MV-4-11 (cell line): ENCODE data around the gene SLC66A3.
"Not testable (repeated sequence)": the region's sequence is repeated elsewhere in the genome, so short reads cannot be mapped to it uniquely, and the experiment has no call there.

Experiments used
- DNase-seq: peaks from one replicate; lab custom pipeline; 2025; lab: John Stamatoyannopoulos, UW

The SLC66A3 gene

GRCh38 chr2:11163439-11164317 is 8.4 kb downstream of the SLC66A3 start:
- DNase-seq: no peak

- DNase-seq: not testable (repeated sequence)
These were observed 9.8 kb downstream of the SLC66A3 start for GRCh38 chr2:11165046-11165445.

- DNase-seq: no peak
These were observed 11.2 kb downstream of the SLC66A3 start for GRCh38 chr2:11166476-11166875.

GRCh38 chr2:11168488-11168887 is 13.2 kb downstream of the SLC66A3 start:
- peak; percentile 84 for DNase-seq

GRCh38 chr2:11169333-11169732 is 14.1 kb downstream of the SLC66A3 start:
- no peak for DNase-seq

- DNase-seq: no peak
These were observed 19.0 kb downstream of the SLC66A3 start for GRCh38 chr2:11174222-11174621.

- DNase-seq: peak; percentile 72
These were observed 20.1 kb downstream of the SLC66A3 start for GRCh38 chr2:11175293-11175795.

GRCh38 chr2:11177871-11178690 is 22.8 kb downstream of the SLC66A3 start:
- peak; percentile 37 for DNase-seq

GRCh38 chr2:11179196-11179595 is 23.9 kb downstream of the SLC66A3 start:
- no peak for DNase-seq

GRCh38 chr2:11179899-11180298 is 24.6 kb downstream of the SLC66A3 start:
- DNase-seq: no peak

- DNase-seq: no peak
These were observed 25.4 kb downstream of the SLC66A3 start for GRCh38 chr2:11180653-11181052.

GRCh38 chr2:11182951-11183350 is 27.7 kb downstream of the SLC66A3 start:
- no peak for DNase-seq

- no peak for DNase-seq
These were observed 30.9 kb downstream of the SLC66A3 start for GRCh38 chr2:11186145-11186544.

GRCh38 chr2:11187083-11187619 is 31.9 kb downstream of the SLC66A3 start:
- peak; percentile 5 for DNase-seq

- DNase-seq: peak; percentile 68
These were observed 32.5 kb downstream of the SLC66A3 start for GRCh38 chr2:11187731-11188130.

- no peak for DNase-seq
These were observed 41.0 kb downstream of the SLC66A3 start for GRCh38 chr2:11196246-11196645.

- DNase-seq: no peak
These were observed 45.4 kb downstream of the SLC66A3 start for GRCh38 chr2:11200651-11201050.

GRCh38 chr2:11201969-11202368 is 46.7 kb downstream of the SLC66A3 start:
- DNase-seq: no peak

GRCh38 chr2:11203480-11203879 is 48.2 kb downstream of the SLC66A3 start:
- peak; percentile 81 for DNase-seq

- DNase-seq: no peak
These were observed 52.8 kb downstream of the SLC66A3 start for GRCh38 chr2:11208083-11208482.

- no peak for DNase-seq
These were observed 57.4 kb downstream of the SLC66A3 start for GRCh38 chr2:11212645-11213044.

- DNase-seq: no peak
These were observed 57.9 kb downstream of the SLC66A3 start for GRCh38 chr2:11213090-11213638.
